Measurements from ENCODE around the gene TGM2.

The TGM2 gene

DNA sequence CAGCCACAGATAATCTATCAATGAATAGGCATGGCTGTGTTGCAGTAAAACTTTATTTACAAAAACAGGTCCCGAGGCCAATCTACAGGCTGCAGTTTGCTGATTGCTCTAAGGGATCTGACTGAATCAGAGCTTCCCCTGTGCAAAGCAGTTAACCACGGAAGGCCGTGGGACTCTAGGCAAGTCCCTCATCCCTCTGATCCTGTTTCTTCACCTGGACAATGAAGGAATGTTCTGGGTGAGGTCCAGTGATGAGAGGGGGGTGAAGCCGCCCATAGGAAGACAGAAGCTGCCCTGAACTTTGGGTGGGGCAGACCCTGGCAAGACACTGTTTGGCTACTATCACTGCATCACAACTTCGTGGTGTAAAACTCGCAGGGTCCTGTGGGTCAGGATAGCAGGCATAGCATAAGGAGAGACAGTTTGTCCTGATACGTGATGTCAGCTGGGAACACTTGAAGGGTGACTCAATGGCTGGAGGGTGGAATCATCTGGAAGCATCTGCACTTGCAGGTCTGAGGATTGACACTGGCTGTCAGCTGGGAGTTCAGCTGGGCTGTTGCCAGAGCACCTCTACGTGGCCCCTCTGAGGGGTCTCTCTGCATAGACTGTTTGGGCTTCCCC lies 33.3 kb upstream of the TGM2 start:
- DNase-seq, result no peak

DNA sequence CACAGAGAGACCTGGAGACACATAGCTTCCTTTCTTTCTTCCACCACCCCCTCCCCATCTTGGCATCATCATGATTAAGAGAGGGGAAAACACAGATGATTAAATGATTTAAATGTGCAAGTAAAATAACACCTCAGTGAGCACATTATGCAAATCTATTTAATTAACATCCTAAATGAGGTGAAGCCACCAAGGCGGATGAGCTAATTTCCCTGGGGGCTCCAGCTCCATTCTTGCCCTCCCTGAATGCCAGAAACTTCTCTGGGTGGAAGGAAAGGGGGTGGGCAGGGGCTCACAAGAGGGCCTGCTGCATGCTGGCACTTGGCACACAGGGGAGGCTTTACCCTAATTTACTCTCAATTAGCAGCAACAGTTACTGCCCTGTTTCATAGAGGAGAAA lies 32.5 kb upstream of the TGM2 start:
- no peak for DNase-seq

DNA sequence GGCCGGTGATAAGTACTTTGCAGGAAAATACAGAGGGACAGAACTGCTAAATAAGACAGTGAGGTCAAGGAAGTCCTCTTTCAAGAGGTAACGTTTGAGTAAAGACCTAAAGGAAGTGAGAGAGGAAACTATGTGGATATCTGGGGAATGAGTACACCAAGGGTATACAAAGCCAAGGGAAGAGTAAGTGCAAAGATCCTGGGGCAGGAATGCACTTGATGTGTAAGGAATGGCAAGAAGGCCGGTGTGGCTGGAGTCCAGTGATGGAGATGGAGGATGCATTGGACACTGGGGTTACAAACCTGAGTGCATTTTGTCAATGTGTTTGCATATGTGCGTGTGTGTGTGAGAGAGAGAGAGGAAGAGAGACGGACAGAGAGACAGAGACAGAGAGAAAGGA lies 32.1 kb upstream of the TGM2 start:
- DNase-seq, result no peak

GRCh38 chr20:38196592-38196991 lies 31.5 kb upstream of the TGM2 start:
- DNase-seq, result peak; percentile 63

DNA sequence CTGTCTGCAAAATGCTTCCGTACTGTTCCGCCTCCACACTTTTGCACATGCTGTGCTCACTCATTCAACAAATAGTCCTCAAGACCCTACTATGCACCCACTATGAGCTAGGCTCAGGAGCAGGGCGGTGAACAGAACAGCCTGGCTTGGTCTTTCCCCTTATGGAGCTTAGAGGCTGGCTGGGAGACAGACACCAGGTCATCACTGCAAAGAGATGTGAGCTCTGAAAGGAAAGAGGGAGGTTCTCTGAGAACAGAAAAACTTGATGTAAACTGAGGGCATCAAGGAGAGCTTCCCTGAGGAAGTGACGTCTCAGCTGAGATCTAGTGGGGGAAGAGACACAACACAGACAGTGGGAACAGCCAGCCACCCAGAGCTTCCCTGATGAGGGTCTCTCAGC lies 31.0 kb upstream of the TGM2 start:
- DNase-seq, result no peak

DNA sequence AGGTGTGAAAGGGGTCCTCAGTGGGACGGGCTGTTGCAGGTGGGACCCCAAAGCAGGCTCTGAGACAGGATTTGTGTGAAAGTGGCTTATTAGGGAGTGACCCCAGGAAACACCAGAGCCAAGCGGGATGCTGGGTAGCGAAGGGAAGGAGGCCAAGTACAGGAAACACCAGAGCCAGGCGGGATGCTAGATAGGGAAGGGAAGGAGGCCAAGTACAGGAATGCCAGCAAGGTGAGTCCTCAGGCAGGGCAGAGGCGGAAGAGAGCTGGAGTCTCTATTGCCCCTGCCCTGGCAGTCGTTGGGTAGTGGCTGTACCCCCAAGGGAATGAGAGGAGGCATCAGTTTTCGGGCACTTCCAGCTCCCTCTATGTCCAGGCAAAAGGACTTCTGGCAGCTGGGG lies 30.5 kb upstream of the TGM2 start:
- no peak for DNase-seq

DNA sequence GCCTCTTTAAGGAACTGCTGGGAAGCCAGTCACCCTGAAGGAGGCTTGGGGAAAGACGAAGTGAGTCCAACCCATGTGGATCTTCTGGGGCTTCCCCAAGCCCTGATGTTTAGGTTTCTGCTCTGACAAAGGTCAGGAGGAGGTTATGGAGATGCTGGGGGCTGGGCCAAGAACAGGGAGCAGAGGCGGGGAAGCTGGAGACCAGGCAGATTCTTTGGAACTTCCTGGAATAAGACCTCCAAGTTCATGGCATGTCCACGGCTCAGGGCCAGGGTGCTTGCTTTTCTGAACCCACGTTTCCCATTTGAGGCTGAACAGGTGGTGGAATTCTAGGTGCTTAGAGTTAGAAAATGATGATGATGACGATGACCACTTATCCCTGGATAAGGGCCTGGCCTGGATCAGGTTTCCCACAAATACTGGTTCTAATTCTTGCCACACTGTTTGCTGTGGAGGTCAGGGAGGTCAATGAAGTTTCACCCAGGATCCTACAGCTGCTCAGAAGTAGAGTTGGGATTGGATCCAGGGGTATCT lies 30.0 kb upstream of the TGM2 start:
- DNase-seq, result no peak

DNA sequence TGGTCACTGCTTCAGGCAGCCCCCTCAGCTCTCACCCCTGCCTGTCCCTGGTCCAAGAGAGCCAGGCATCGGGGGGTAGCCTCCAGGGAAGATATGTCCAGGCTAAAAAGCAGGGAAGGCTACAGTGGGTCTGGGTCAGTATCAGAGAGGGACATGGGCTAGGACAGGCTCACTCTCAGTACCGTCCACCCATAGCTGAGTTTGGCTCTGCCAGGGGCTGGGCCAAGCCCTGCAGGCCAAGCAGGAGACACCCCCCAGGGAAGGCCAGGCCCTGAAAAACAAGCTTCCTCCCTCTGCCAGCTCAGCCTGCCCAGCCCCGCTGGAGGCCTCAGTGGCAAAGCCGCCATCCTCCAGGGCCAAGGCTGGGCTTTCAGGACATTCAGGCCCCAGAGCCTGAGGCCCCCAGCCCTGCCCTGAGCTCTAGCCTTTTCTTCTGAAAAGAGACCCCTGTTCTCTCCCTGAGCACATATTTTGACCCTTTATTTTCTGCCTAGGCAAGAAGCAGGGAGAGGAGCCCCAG lies 28.6 kb upstream of the TGM2 start:
- DNase-seq, result no peak

- no peak for DNase-seq
These were observed 27.3 kb upstream of the TGM2 start for GRCh38 chr20:38192323-38192885.

GRCh38 chr20:38191654-38192053 lies 26.6 kb upstream of the TGM2 start:
- no peak for DNase-seq

- DNase-seq, result no peak
These were observed 25.9 kb upstream of the TGM2 start for GRCh38 chr20:38190936-38191371.

GRCh38 chr20:38190166-38190565 lies 25.1 kb upstream of the TGM2 start:
- no peak for DNase-seq

GRCh38 chr20:38187517-38187916 lies 22.4 kb upstream of the TGM2 start:
- no peak for DNase-seq

- DNase-seq, result no peak
These were observed 21.7 kb upstream of the TGM2 start for GRCh38 chr20:38186788-38187221.

- DNase-seq, result no peak
These were observed 19.0 kb upstream of the TGM2 start for GRCh38 chr20:38184101-38184500.

DNA sequence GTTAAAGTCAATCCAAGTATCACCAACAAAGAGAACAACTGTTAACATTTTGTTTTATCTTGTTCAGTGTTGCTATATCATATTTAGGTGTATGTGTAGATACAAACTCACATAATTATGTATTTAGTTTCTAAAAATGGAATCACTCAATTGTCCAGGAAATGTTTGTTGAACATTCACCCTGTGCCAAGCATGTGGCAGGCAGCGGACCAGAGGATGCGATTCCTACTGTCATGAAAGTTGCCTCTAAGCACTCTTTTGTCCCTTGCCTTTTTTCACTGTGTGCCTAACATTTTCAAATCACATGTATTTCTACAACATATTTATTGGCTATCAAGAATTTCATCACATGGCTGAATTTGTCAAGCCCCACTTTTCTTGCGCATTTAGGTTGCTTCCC lies 16.9 kb upstream of the TGM2 start:
- no peak for DNase-seq

DNA sequence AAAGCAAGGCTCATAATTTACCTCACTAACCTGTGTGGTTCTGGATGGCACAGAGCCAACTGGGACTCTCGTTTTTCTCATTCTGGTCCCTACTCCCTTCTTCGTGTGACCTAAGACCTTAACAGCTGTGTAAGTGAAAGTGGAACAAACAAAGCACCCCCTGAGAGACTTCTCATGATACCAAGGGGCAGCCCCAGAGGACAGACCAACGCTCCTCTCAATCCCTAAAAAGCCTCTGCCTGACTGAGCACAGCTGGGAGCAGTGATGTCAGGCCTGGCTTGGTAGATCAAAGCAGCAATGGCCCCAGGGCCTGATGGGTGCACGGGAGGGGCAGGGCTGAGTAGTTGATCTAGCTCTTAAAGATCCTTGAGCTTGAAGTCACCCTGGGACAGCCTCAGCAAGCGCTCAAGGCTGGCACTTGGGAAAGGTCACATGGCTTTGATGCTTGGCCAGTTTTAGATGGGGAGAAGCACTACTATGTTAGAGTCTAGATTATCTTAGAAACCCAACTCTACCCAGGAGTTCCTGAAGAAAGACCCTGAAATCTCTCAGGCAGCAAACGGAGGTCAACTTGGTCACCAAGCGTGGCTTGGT lies 16.2 kb upstream of the TGM2 start:
- no peak for DNase-seq

DNA sequence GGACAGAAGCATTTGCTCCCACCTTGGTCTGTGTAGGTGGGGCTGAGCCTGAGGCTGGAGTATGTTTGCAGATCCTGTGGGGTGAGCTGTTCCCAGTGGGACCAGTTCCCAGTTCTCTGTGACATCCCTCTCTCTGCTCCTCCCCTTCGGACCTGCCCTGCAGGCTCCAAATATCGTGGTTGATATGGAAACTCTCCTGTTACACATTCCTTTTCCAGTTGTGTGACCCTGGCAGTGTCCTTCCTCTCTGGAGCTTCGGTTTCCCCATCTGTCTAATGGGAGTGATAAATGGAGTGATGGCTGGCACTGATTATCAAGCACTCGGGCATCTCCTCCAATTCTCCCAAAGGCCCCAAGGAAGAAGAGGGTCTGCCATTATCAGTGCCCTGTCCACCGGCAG lies 15.7 kb upstream of the TGM2 start:
- DNase-seq, result no peak

- no peak for DNase-seq
These were observed 14.8 kb upstream of the TGM2 start for GRCh38 chr20:38179846-38180245.

GRCh38 chr20:38178581-38178980 lies 13.5 kb upstream of the TGM2 start:
- no peak for DNase-seq

GRCh38 chr20:38178065-38178491 lies 13.0 kb upstream of the TGM2 start:
- DNase-seq, result no peak

DNA sequence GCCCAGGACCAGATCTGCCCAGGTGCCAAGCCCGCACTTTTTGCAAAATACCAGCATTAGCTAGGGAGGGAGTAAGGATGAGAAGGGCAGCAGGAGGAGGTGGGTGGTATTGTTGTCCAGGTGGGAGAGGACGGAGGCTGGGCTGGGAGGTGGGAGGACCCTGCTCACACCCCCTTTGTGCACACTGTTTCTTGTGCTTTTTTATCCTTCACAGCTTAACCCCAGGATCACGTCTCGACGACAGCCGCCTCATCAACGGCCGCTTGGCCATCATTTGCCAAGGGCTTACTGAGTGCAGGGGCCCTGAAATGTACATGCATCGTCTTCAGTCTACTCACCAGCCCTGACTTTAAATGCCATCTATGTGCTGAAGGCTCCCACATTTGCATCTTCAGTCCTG lies 12.1 kb upstream of the TGM2 start:
- no peak for DNase-seq

GRCh38 chr20:38175304-38176180 lies 10.5 kb upstream of the TGM2 start:
- DNase-seq, result no peak

Data from femur (tissue), 1 donor.